ENCODE data around the gene NRCAM.

DNA sequence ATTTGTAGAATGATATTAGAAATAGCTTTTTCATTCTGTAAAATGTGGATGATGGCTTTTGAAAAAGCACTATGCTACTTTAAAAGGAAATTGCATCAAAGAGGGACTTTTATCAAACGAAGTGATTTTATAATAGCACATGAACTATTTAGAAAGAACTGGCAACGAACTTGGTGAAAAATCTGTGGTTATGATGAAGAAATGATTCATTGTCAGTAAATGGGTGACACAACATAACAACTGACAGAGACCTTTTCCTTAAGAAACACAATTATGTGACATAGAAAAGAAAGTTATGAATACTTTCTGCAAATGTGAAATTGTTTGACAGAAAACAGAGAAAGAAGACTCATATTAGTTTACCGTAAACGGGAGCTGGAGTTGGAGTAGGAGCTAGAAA lies 265.3 kb downstream of the NRCAM start:
- TF ChIP-seq, protein P1, sequence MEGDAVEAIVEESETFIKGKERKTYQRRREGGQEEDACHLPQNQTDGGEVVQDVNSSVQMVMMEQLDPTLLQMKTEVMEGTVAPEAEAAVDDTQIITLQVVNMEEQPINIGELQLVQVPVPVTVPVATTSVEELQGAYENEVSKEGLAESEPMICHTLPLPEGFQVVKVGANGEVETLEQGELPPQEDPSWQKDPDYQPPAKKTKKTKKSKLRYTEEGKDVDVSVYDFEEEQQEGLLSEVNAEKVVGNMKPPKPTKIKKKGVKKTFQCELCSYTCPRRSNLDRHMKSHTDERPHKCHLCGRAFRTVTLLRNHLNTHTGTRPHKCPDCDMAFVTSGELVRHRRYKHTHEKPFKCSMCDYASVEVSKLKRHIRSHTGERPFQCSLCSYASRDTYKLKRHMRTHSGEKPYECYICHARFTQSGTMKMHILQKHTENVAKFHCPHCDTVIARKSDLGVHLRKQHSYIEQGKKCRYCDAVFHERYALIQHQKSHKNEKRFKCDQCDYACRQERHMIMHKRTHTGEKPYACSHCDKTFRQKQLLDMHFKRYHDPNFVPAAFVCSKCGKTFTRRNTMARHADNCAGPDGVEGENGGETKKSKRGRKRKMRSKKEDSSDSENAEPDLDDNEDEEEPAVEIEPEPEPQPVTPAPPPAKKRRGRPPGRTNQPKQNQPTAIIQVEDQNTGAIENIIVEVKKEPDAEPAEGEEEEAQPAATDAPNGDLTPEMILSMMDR (IDR thresholded peaks at IDR 0.05) = no peak
- TF ChIP-seq POLR2A (IDR thresholded peaks at IDR 0.05) = no peak

All from adrenal gland (tissue), 5 donors.